Loucy (cell line): Measurements from ENCODE around the gene ARRDC2.

Experiments
- H2AFZ ChIP-seq: fragments of 200-600 bp; sonication (generic); 2 replicates; pipeline ENCODE4 v1.6.0; 2016; ENCODE audit warnings: antibody characterized with exemption, mild to moderate bottlenecking, low read length, moderate library complexity
- H3F3A ChIP-seq: fragments of 200-600 bp; 2 replicates; pipeline ENCODE4 v1.6.0; 2016; ENCODE audit warnings: antibody characterized with exemption, low read depth, mild to moderate bottlenecking
- H3K27me3 ChIP-seq: fragments of 200-600 bp; sonication (generic); 2 replicates; pipeline ENCODE4 v1.6.1; 2014; ENCODE audit warnings: low read length, mild to moderate bottlenecking; ENCODE audit not compliant: insufficient read depth, poor library complexity, severe bottlenecking
- H3K36me3 ChIP-seq: fragments of 200-600 bp; sonication (generic); 2 replicates; pipeline ENCODE4 v1.6.1; 2016; ENCODE audit warnings: low read length; ENCODE audit not compliant: insufficient read depth
- H3K4me1 ChIP-seq: fragments of 200-600 bp; sonication (generic); 2 replicates; pipeline ENCODE4 v1.5.1; 2014; ENCODE audit warnings: low read length, mild to moderate bottlenecking; ENCODE audit not compliant: insufficient read depth, poor library complexity, severe bottlenecking
- H3K4me2 ChIP-seq: fragments of 200-600 bp; sonication (generic); 2 replicates; pipeline ENCODE4 v1.6.0; 2014; ENCODE audit warnings: antibody characterized with exemption, low read length, low read depth, mild to moderate bottlenecking; ENCODE audit not compliant: poor library complexity, severe bottlenecking
- H3K4me3 ChIP-seq: fragments of 200-600 bp; sonication (generic); 2 replicates; pipeline ENCODE4 v1.5.1; 2014; ENCODE audit warnings: low read length, mild to moderate bottlenecking, mixed read lengths; ENCODE audit not compliant: poor library complexity, severe bottlenecking
- H3K79me2 ChIP-seq: fragments of 200-600 bp; sonication (generic); 2 replicates; pipeline ENCODE4 v1.6.1; 2014; ENCODE audit warnings: low read length; ENCODE audit not compliant: insufficient read depth
- H3K9ac ChIP-seq: fragments of 200-600 bp; sonication (generic); 2 replicates; pipeline ENCODE4 v1.6.0; 2014; ENCODE audit warnings: mild to moderate bottlenecking, low read depth, low read length, moderate library complexity; ENCODE audit not compliant: poor library complexity, severe bottlenecking
- H3K9me2 ChIP-seq: fragments of 200-600 bp; sonication (generic); replicated peaks from 2 replicates; pipeline ENCODE4 v1.6.1; 2016; ENCODE audit warnings: low read depth, low read length, mixed read lengths
- H3K9me3 ChIP-seq: fragments of 200-600 bp; sonication (generic); 2 replicates; pipeline ENCODE4 v1.6.1; 2014; ENCODE audit warnings: mild to moderate bottlenecking, antibody characterized with exemption, low read length, low read depth; ENCODE audit not compliant: insufficient read depth
- H4K20me1 ChIP-seq: fragments of 200-600 bp; sonication (generic); 2 replicates; pipeline ENCODE4 v1.6.0; 2014; ENCODE audit warnings: antibody characterized with exemption, low read length, mild to moderate bottlenecking; ENCODE audit not compliant: insufficient read depth, poor library complexity, severe bottlenecking
- CTCF ChIP-seq: fragments of 200-600 bp; sonication (generic); conservative IDR thresholded peaks from 2 replicates; pipeline ENCODE4 v1.5.1; 2014; ENCODE audit warnings: mild to moderate bottlenecking, antibody characterized with exemption, low read length
- EZH2phosphoT487 ChIP-seq: fragments of 200-600 bp; IDR thresholded peaks from 2 replicates; pipeline ENCODE4 v1.6.1; 2018; ENCODE audit warnings: antibody characterized with exemption, mild to moderate bottlenecking, moderate library complexity, borderline replicate concordance

The ARRDC2 gene

GRCh38 chr19:18041054-18041453 lies 33.1 kb downstream of the ARRDC2 start:
- Histone ChIP-seq H3K27me3 (no peaks in the 10 kb centered on the region), H3K4me1 (no peaks in the 10 kb centered on the region), H3K9ac (no peak overlapping the region), H3K9me3 (no peaks in the 10 kb centered on the region), H3F3A (no peaks in the 10 kb centered on the region), H2AFZ (no peak overlapping the region), H3K36me3 (no peaks in the 10 kb centered on the region), H3K79me2 (no peaks in the 10 kb centered on the region), H3K9me2 (no peaks in the 10 kb centered on the region), H3K4me3 (no peak overlapping the region), H3K4me2 (no peak overlapping the region), H4K20me1 (no peaks in the 10 kb centered on the region)
- TF ChIP-seq EZH2phosphoT487 (no peak), CTCF (no peak)

GRCh38 chr19:18043676-18044075 lies 35.7 kb downstream of the ARRDC2 start:
- H3K4me1 ChIP-seq = no peaks in the 10 kb centered on the region
- no peak overlapping the region for H3K9ac ChIP-seq
- H3K9me2 ChIP-seq = no peaks in the 10 kb centered on the region
- TF ChIP-seq EZH2phosphoT487 (no peak), CTCF (no peak)
- H3K4me3 ChIP-seq = no peak overlapping the region
- no peaks in the 10 kb centered on the region for H3K79me2 ChIP-seq
- H3F3A ChIP-seq = no peaks in the 10 kb centered on the region
- no peaks in the 10 kb centered on the region for H3K36me3 ChIP-seq
- H3K4me2 ChIP-seq = no peak overlapping the region
- no peaks in the 10 kb centered on the region for H3K9me3 ChIP-seq
- H4K20me1 ChIP-seq = no peaks in the 10 kb centered on the region
- H2AFZ ChIP-seq = no peak overlapping the region
- no peaks in the 10 kb centered on the region for H3K27me3 ChIP-seq

GRCh38 chr19:18044825-18045304 lies 36.9 kb downstream of the ARRDC2 start:
- Histone ChIP-seq H3K36me3 (no peaks in the 10 kb centered on the region), H3K9me3 (no peaks in the 10 kb centered on the region), H3K4me3 (peak overlapping the region; percentile 59), H3K4me2 (peak overlapping the region; percentile 61), H3K9me2 (no peaks in the 10 kb centered on the region), H4K20me1 (no peaks in the 10 kb centered on the region), H3K79me2 (no peaks in the 10 kb centered on the region), H3K4me1 (no peaks in the 10 kb centered on the region), H3K27me3 (no peaks in the 10 kb centered on the region), H2AFZ (peak overlapping the region; percentile 64), H3K9ac (peak overlapping the region; percentile 64), H3F3A (no peaks in the 10 kb centered on the region)
- no peak for TF ChIP-seq CTCF
- TF ChIP-seq EZH2phosphoT487 = no peak
